Ovary (tissue), 9 donors: ENCODE data around the gene RGMA. TPM values are rescaled to one million over a fixed set of nuclear protein-coding genes. Genes with fewer than 3 reads are reported as not detected.

Experiments used
- DNase-seq, 5 donors: peaks; one replicate each; pipeline ENCODE4 v3.0.0-alpha.2; 2019 to 2020
- H3K27ac ChIP-seq, 2 donors: fragments of 200-600 bp; one replicate each; pipeline versions ENCODE4 v1.5.1 to v1.8.0; 2019 to 2022
- H3K27me3 ChIP-seq: fragments of 200-600 bp; one replicate; pipeline ENCODE4 v1.8.0; 2022
- H3K36me3 ChIP-seq: fragments of 200-600 bp; sonication (generic); one replicate; pipeline ENCODE4 v1.5.1; 2019
- H3K4me1 ChIP-seq: one replicate; pipeline ENCODE4 v1.8.1; 2013; ENCODE audit warnings: mild to moderate bottlenecking, moderate library complexity; ENCODE audit not compliant: insufficient read depth
- H3K4me3 ChIP-seq: fragments of 200-600 bp; sonication (generic); one replicate; pipeline ENCODE4 v1.5.1; 2017
- H3K9me3 ChIP-seq, 2 donors: fragments of 200-600 bp in 1 of 2; sonication (generic) in 1 of 2; one replicate each; pipeline versions ENCODE4 v1.5.1 to v1.8.1; 2013 to 2019; ENCODE audit warnings: mild to moderate bottlenecking in 1 of 2, moderate library complexity in 1 of 2
- EP300 ChIP-seq: sonication (generic); formaldehyde crosslinking; IDR thresholded peaks from one replicate; pipeline ENCODE4 v1.6.1; 2017; ENCODE audit warnings: antibody characterized with exemption
- POLR2A ChIP-seq: fragments of 450-650 bp; IDR thresholded peaks from one replicate; pipeline ENCODE4 v1.6.1; 2017; ENCODE audit warnings: antibody characterized with exemption, mild to moderate bottlenecking, moderate library complexity
- WGBS, 3 donors: extraction: QIAGEN DNeasy Blood & Tissue Kit in 1 of 3; methylation state at CpG; one replicate each; pipeline versions ENCODE4 v1.1.5 to v1.1.7; 2013 to 2017; 5-methylcytosine and 5-hydroxymethylcytosine counted together
- intact Hi-C, 4 donors: fragments of 100-400 bp; cut with DNase I; formaldehyde crosslinking; loops; one replicate each; pipeline versions ENCODE4 v1.11.0 to v1.15.1; 2022 to 2023
- polyA plus RNA-seq, 2 donors: library from polyadenylated mRNA; stranded (reverse); fragments of 200-250 nt in 1 of 2; fragments of 350-450 nt in 1 of 2; fragmentation: Illumina TruSeq in 1 of 2; extraction: RNeasy Lipid Tissue Mini Kit (QIAGEN cat#74804) in 1 of 2; gene quantifications; one replicate each; pipeline ENCODE4 v1.2.3, GENCODE V29; 2013 to 2014
- total RNA-seq, 7 donors: library from RNA; depleted of rRNA in 2 of 7; stranded (reverse); fragments of >200 nt in 2 of 7; fragmentation: NEBNext Ultra II Directional in 3 of 7; extraction: Animal tissue kit (Norgen Biotek cat#: 25700) in 3 of 7; gene quantifications; one replicate each; pipeline versions ENCODE4 v1.1.0 to v1.2.4, GENCODE V29; 2016 to 2023
- TF ChIP-seq, protein P1 (sequence below), 3 donors: fragments of 450-650 bp in 2 of 3; fragments of 200-600 bp in 1 of 3; IDR thresholded peaks; one replicate each; pipeline versions ENCODE4 v1.5.1 to v1.8.0; 2016 to 2022; ENCODE audit warnings: antibody characterized with exemption in 3 of 3, mild to moderate bottlenecking in 1 of 3
- donor health status: DM: no; HTN: no; CAD: no; lungs with moderate emphysema.
- donor health status: DM: no; HTN: no; CAD: no.
- donor health status: Bipolar disorder and iron deficiency.
- donor health status: DM: yes; HTN: yes; CAD: no.
- donor health status: DM: no; HTN: no; CAD: no.
- donor health status: DM: yes; HTN: yes; CAD: no.

The RGMA gene
- total and polyA plus RNA-seq, 9 donors, result 2.8 to 47.6 (median 31.6) TPM

- Histone ChIP-seq H3K36me3 (no peaks in the 10 kb centered on the region), H3K9me3 (no peaks in the 10 kb centered on the region), H3K27me3 (no peaks in the 10 kb centered on the region), H3K27ac (peak overlapping the region in 1 of 2 donors; percentile 38), H3K4me1 (peaks cover 21% of the 10 kb centered on the region), H3K4me3 (no peak overlapping the region)
- intact Hi-C loops, result no loop called here
- TF ChIP-seq, protein P1, sequence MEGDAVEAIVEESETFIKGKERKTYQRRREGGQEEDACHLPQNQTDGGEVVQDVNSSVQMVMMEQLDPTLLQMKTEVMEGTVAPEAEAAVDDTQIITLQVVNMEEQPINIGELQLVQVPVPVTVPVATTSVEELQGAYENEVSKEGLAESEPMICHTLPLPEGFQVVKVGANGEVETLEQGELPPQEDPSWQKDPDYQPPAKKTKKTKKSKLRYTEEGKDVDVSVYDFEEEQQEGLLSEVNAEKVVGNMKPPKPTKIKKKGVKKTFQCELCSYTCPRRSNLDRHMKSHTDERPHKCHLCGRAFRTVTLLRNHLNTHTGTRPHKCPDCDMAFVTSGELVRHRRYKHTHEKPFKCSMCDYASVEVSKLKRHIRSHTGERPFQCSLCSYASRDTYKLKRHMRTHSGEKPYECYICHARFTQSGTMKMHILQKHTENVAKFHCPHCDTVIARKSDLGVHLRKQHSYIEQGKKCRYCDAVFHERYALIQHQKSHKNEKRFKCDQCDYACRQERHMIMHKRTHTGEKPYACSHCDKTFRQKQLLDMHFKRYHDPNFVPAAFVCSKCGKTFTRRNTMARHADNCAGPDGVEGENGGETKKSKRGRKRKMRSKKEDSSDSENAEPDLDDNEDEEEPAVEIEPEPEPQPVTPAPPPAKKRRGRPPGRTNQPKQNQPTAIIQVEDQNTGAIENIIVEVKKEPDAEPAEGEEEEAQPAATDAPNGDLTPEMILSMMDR (IDR thresholded peaks at IDR 0.05), result no peak
- TF ChIP-seq EP300 (no peak), POLR2A (no peak)
- DNase-seq, result no peak
- 40 to 47% (median 46%) methylated on average over 7 of the region's 7 CpGs for WGBS, 3 donors
Observed at GRCh38 chr15:93066834-93067648, 22.0 kb downstream of the RGMA start.

DNA sequence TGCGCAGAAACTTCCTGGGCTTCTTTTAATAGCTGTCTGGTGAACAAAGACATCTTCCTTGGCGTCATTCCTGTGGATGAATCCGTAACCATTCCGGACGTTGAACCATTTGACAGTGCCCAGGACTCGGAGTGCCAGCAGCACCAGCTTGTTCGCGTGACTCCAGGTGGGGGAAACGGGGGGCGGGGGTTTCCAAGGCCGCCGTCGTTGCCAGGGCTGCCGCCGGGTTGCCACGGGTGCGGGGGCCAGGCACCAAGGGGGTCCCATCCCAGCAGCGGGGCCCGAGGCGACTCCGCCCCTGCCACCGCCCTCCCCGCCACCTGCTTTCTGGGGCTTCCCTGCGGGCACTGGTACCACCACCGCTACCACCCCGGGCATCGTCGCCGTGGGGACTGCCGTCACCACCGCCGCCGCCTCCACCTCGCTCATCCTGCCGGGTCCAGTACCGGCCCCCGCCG is 22.8 kb downstream of the RGMA start:
- WGBS, 3 donors, result 94 to 96% (median 96%) methylated on average over 37 to 38 of the region's 38 CpGs
- intact Hi-C loops, result no loop called here
- no peaks in the 10 kb centered on the region for H3K36me3 ChIP-seq
- H3K4me1 ChIP-seq, result peaks cover 21% of the 10 kb centered on the region
- H3K4me3 ChIP-seq, result no peak overlapping the region
- H3K9me3 ChIP-seq, result no peaks in the 10 kb centered on the region
- H3K27ac ChIP-seq, result peak overlapping the region in 1 of 2 donors; percentile 38
- H3K27me3 ChIP-seq, result no peaks in the 10 kb centered on the region
- no peak for DNase-seq
- TF ChIP-seq POLR2A, result no peak
- TF ChIP-seq, protein P1 (IDR thresholded peaks at IDR 0.05), result no peak
- no peak for TF ChIP-seq EP300

GRCh38 chr15:93065641-93066045 is 23.4 kb downstream of the RGMA start:
- Histone ChIP-seq H3K9me3 (no peaks in the 10 kb centered on the region), H3K4me3 (no peak overlapping the region), H3K4me1 (peaks cover 25% of the 10 kb centered on the region), H3K27me3 (no peaks in the 10 kb centered on the region), H3K36me3 (no peaks in the 10 kb centered on the region), H3K27ac (no peak overlapping the region)
- DNase-seq, result peak in 1 of 5 donors; percentile 21
- intact Hi-C loops, result no loop called here
- TF ChIP-seq, protein P1 (IDR thresholded peaks at IDR 0.05), result no peak
- TF ChIP-seq POLR2A (no peak), EP300 (no peak)
- 91 to 92% (median 92%) methylated on average over 23 of the region's 23 CpGs for WGBS, 3 donors

- 77 to 83% (median 78%) methylated on average over 19 to 23 of the region's 23 CpGs for WGBS, 3 donors
- no peaks in the 10 kb centered on the region for H3K36me3 ChIP-seq
- H3K9me3 ChIP-seq, result no peaks in the 10 kb centered on the region
- peaks cover 21% of the 10 kb centered on the region for H3K4me1 ChIP-seq
- intact Hi-C loops, result no loop called here
- no peak for TF ChIP-seq POLR2A
- TF ChIP-seq, protein P1 (IDR thresholded peaks at IDR 0.05), result no peak
- no peak for TF ChIP-seq EP300
- peak in 1 of 5 donors; percentile 18 for DNase-seq
- no peaks in the 10 kb centered on the region for H3K27me3 ChIP-seq
- H3K27ac ChIP-seq, result peak overlapping the region; percentile 20 to 31
- no peak overlapping the region for H3K4me3 ChIP-seq
Observed at GRCh38 chr15:93063796-93064690, 25.0 kb downstream of the RGMA start.
